CD4-positive, alpha-beta T cell treated with Interleukin-4 for 4 hours (primary cell): ENCODE data around the gene WAPL.

Experiments used
- DNase-seq: peaks from one replicate; pipeline ENCODE4 v3.0.0-alpha.2; 2020

The WAPL gene

DNA sequence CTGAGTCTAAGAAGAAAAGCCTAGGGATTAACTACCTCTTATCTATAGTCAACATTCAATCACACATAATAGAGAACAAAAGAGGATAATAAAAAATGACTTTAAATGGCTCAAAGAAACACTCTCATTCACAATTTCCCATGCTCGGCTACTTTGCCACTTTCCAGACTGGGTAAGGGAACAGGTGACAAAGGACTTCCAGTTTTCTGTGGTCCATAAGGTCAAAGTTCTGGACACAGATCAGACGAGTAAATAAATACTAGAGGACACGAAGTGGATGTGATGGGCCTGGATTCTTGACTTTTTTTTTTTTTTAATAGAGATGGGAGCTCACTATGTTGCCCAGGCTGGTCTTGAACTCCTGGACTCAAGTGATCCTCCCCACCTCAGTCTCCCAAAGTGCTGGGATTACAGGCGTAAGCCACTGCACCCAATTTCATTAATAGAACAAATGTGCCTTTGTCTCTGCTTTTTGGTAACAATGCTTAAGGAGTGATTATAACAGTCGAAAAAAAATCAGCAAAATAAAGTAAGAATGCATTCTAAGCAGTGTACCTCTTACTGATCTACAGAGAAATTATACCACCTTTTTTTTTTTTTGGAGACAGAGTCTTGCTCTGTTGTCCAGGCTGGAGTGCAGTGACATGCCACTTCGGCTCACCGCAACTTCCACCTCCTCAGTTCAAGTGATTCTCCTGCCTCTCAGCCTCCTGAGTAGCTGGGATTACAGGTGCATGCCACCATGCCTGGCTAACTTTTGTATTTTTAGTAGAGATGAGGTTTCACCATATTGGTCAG is 70.6 kb downstream of the WAPL start:
- DNase-seq = no peak

DNA sequence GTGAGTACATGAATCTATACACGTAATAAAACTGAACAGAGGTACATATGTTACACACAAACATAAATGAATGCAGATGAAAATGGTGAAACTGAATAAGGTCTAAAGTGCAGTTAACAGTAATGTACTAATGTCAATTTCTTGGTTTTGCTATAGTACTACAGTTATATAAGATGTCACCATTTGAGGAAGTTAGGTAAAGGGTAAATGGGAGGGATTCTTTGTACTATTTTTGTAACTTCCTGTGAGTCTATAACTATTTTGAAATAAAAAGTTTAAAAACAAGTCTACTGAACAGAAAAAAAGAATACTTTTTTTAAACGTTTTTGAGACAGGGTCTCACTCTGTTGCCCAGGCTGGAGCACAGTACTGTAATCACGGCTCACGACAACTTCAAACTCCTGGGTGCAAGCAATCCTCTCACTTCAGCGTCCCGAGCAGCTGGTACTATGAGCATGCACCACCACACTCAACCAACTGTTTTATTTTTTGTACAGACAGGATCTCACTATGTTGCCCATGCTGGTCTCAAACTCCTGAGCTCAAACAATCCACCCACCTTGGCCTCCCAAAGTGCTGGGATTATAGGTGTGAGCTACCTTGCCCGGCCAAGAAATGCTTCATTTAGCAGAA is 71.5 kb downstream of the WAPL start:
- no peak for DNase-seq

- DNase-seq = no peak
Measured at GRCh38 chr10:86447432-86447831, 74.2 kb downstream of the WAPL start.

DNA sequence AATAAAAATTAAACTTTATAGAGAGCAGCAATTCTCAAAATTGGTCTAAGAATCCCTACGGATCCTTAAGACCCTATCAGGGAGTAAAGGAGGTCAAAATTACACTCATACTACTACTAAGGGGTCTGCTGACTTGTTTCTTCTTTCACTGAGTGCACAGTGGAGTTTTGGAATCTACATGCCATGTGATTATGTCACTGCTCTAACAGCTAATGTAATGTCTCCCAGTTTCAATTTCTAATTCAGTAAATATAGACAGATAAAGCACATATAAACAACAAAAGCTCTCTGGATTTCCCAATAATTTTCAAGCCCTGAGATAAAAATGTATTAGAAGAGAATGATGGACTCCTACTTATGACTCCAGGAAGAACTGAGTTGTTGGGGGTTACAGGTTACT is 74.6 kb downstream of the WAPL start:
- DNase-seq = no peak

- no peak for DNase-seq
Measured at GRCh38 chr10:86446440-86446839, 75.2 kb downstream of the WAPL start.

GRCh38 chr10:86443936-86444335 is 77.7 kb downstream of the WAPL start:
- no peak for DNase-seq

GRCh38 chr10:86443069-86443468 is 78.5 kb downstream of the WAPL start:
- DNase-seq = no peak

DNA sequence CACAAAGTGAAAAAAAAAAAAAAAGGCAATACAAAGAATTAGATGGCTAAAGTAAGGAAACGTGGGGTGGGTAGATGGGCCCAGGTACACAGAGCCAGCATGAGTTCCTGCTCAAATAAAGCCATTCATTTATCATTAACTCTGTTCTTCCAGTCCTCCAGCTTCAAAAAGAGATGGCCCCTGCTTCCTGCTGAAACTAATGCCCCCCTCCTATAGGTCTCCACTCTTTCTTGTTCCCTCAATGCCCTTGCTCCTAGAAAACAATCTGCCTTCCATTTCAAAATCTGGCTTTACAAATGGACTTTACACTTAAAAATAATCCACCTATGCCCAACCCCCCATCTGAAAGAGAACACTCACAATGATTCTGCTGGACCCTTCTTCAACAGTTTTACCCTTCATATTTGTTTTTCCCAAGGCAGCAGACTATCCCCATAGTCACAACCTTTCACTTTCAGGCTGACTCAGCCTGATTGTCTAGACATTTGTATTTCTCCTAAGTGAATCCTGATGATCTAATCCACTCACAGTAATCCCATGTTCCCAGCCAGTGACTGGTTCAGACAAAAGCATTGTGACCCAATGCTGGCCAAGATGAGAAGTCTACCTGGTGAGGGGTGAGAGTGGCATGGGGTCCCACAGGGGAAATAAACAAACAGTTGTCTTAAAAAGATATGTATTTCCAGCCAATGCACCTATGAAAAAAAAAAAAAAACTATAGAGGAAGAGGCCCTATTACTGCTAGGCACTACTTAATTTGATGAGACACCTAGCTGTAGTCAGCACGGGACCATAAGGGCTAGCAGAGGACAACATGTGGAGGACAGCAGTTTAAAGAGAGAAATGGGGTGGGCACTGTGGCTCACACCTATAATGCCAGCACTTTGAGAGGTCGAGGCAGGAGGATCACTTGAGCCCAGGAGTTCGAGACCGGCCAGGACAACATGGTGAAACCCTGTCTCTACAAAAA is 80.4 kb downstream of the WAPL start:
- DNase-seq = no peak

- DNase-seq = no peak
Measured at GRCh38 chr10:86439544-86439943, 82.0 kb downstream of the WAPL start.

GRCh38 chr10:86438091-86438749 is 83.4 kb downstream of the WAPL start:
- DNase-seq = no peak

- DNase-seq = no peak
Measured at GRCh38 chr10:86437447-86437846, 84.1 kb downstream of the WAPL start.

GRCh38 chr10:86436963-86437362 is 84.6 kb downstream of the WAPL start:
- DNase-seq = no peak

DNA sequence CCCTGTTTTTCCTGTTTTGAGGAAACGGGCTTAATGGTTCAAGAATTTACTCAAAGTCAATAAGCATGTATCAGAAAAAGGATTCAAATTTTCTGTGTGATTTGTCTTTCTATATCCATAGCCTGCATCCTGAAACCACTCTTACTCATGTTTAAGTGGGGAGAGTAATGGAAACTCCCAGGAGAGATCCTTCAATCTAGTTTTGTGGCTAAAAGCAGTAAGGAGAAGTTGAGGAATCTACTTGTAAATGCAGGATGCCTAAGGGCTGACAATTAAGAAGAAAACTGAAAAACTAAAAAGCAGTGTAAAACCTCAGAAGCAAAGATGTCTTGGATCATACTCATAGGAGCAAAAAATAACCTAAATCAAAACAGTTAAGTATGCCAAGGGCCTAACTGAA is 86.9 kb downstream of the WAPL start:
- DNase-seq = no peak

DNA sequence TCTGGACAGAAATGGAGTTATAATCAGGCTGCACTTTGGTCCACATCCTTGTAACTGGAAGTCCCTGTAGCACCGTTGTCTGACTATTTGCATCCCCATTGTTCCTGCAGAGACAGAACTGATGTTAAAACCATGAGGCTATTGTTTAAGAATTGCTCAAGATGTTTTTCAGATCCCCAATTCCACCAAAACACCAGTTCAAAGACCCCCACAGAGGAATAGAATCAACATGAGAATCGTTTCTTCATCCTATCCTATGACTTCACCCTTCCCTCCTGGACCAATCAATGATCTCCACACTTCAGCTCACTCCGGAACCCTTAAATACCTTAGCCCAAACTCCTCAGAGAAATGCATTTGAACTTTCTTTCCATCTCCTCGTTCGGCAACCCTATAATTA is 97.9 kb downstream of the WAPL start:
- no peak for DNase-seq

- DNase-seq = no peak
Measured at GRCh38 chr10:86419101-86419500, 102.5 kb downstream of the WAPL start.

GRCh38 chr10:86415583-86415982 is 106.0 kb downstream of the WAPL start:
- no peak for DNase-seq

- no peak for DNase-seq
Measured at GRCh38 chr10:86415116-86415515, 106.5 kb downstream of the WAPL start.

GRCh38 chr10:86413046-86413728 is 108.4 kb downstream of the WAPL start:
- peak; percentile 41 for DNase-seq

DNA sequence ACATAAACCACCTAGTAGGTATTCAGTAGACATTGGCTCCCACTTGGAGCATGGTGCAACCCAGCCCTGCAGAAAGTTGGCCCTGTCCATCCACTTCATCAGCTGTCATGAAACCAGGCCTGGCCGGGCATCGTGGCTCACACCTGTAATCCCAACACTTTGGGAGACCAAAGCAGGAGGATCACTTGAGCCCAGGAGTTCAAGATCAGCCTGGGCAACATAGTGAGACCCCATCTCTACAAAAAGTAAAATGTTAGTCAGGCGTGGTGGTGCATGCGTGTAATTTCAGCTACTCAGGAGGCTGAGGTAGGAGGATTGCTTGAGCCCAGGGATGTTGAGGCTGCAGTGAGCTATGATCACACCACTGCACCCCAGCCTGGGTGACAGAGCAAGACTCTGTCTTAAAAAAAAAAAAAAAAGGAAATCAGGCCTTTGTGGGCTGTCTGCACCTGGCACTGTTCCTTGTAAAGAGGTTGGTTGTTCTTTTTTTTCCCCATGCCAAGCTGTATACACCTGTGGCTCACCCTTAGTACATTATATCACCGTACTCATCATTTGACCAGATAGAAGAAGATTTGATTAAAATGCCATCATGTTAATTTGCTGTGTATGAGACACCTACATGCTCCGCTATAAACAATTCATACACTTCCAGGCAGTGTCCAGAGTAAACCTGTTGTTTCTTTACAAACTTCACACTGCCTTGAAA is 109.6 kb downstream of the WAPL start:
- DNase-seq = no peak

DNA sequence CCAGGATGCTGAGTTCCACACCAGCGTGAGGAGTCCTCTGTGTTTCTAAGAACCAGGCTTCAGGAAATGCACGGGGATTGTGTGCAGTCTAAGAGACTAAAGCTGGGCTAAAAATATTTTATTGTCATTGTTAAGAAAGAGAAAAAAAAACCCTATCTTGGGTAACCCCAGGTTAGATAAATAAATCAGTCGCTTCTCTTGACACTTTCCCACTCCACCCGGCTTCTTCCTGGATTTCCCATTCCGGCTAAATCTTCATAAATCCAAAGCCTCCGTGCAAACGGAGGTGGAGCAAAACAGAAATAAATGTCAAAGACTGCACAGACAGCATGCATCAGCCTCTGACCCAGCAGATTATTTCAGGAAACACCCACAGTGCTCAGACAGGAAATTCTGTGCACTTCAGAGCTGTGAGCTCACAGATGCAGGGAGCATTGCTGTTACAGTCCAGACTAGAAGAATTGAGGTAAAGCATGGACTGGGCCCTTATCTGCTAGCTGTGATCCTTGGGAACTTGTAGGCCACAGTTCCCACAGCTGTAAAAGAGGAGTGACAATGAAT is 110.2 kb downstream of the WAPL start:
- DNase-seq = peak; percentile 35

- DNase-seq = no peak
Measured at GRCh38 chr10:86410542-86411124, 111.0 kb downstream of the WAPL start.
